ENCODE data around the gene TNNC1. TPM values are rescaled to one million over a fixed set of nuclear protein-coding genes. Genes with fewer than 3 reads are reported as not detected.

The TNNC1 gene
- total and polyA plus RNA-seq, 2 of the 13 experiments (the other 11 are each of a cell fraction or from before 2014, with no cell fraction given), result 11.8 to 36.4 TPM

GRCh38 chr3:52453496-52454249 is at the start of gene TNNC1 (continued):
- TF ChIP-seq, protein P1, sequence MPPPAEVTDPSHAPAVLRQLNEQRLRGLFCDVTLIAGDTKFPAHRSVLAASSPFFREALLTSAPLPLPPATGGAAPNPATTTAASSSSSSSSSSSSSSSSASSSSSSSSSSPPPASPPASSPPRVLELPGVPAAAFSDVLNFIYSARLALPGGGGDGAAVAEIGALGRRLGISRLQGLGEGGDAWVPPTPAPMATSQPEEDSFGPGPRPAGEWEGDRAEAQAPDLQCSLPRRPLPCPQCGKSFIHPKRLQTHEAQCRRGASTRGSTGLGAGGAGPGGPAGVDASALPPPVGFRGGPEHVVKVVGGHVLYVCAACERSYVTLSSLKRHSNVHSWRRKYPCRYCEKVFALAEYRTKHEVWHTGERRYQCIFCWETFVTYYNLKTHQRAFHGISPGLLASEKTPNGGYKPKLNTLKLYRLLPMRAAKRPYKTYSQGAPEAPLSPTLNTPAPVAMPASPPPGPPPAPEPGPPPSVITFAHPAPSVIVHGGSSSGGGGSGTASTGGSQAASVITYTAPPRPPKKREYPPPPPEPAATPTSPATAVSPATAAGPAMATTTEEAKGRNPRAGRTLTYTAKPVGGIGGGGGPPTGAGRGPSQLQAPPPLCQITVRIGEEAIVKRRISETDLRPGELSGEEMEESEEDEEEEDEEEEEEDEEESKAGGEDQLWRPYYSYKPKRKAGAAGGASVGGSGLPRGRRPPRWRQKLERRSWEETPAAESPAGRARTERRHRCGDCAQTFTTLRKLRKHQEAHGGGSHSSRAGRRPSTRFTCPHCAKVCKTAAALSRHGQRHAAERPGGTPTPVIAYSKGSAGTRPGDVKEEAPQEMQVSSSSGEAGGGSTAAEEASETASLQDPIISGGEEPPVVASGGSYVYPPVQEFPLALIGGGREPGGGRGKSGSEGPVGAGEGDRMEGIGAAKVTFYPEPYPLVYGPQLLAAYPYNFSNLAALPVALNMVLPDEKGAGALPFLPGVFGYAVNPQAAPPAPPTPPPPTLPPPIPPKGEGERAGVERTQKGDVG (CRISPR knock-in tag; IDR thresholded peaks at IDR 0.05; ENCODE audit: borderline replicate concordance), result peak; percentile 53; the same call in 1 of the 2 replicates
- TF ChIP-seq CENPX (CRISPR knock-in tag; IDR thresholded peaks at IDR 0.05), result no peak
- TF ChIP-seq RARG (CRISPR knock-in tag; IDR thresholded peaks at IDR 0.05; ENCODE audit: low read depth), result no peak
- no peak for TF ChIP-seq ZNF431 (CRISPR knock-in tag; IDR thresholded peaks at IDR 0.05; ENCODE audit: borderline replicate concordance, low read depth)
- TF ChIP-seq ZNF350 (CRISPR knock-in tag; IDR thresholded peaks at IDR 0.05; ENCODE audit: borderline replicate concordance, low read depth), result 0 out of 2 replicates have a peak, but pooled peaks have one; percentile 41
- peak; percentile 63; the same call in 1 of the 2 replicates for TF ChIP-seq SAP130 (CRISPR knock-in tag; IDR thresholded peaks at IDR 0.05; ENCODE audit: low read depth)
- no peak for TF ChIP-seq SETDB1 (CRISPR knock-in tag; IDR thresholded peaks at IDR 0.05; ENCODE audit: borderline replicate concordance)
- TF ChIP-seq SMAD9 (CRISPR knock-in tag; IDR thresholded peaks at IDR 0.05), result no peak
- peak; percentile 67 for TF ChIP-seq TEAD3 (CRISPR knock-in tag; optimal IDR thresholded peaks at IDR 0.05; ENCODE audit: borderline replicate concordance)
- TF ChIP-seq ATF7 (IDR thresholded peaks at IDR 0.05), result no peak
- 0 out of 2 replicates have a peak, but pooled peaks have one; percentile 13 for TF ChIP-seq ATF7 (CRISPR knock-in tag; IDR thresholded peaks at IDR 0.05)

Data from HepG2 (cell line).